ENCODE data around the gene FBXL13. TPM values are rescaled to one million over a fixed set of nuclear protein-coding genes. Genes with fewer than 3 reads are reported as not detected.

Gene FBXL13
- total RNA-seq, 2 donors from 2014 or later = 4.2 to 5.6 TPM

DNA sequence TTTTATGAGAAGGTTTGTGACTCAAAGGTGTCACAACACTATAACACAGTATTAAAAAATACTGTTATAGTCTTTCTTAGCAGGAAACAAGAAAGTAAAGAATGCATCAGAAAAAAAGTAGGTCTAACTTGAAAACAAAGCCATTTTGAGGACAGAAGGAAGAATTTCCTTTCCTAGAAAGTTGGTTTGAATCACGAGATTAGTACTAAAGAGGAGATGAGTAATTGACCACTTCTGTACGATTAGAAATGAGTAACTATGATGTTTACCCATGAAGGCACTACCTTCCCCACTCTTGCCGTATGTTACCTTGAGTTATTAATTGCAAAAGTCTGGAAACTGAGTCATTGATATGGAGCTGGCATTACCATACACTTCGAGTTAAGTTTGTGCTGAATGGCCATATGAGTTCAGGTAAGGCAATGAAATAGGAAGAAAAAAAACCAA is 260.5 kb downstream of the FBXL13 start:
- 81 to 84% methylated on average over 4 of the region's 4 CpGs for WGBS, 2 donors
- H3K4me1 ChIP-seq = peaks cover 28% of the 10 kb centered on the region
- intact Hi-C loops (cut with DNase I) = no loop called here
- H3K9me3 ChIP-seq = no peaks in the 10 kb centered on the region
- no peaks in the 10 kb centered on the region for H3K27me3 ChIP-seq
- no peak for TF ChIP-seq POLR2A (IDR thresholded peaks at IDR 0.05)
- TF ChIP-seq, protein P1, sequence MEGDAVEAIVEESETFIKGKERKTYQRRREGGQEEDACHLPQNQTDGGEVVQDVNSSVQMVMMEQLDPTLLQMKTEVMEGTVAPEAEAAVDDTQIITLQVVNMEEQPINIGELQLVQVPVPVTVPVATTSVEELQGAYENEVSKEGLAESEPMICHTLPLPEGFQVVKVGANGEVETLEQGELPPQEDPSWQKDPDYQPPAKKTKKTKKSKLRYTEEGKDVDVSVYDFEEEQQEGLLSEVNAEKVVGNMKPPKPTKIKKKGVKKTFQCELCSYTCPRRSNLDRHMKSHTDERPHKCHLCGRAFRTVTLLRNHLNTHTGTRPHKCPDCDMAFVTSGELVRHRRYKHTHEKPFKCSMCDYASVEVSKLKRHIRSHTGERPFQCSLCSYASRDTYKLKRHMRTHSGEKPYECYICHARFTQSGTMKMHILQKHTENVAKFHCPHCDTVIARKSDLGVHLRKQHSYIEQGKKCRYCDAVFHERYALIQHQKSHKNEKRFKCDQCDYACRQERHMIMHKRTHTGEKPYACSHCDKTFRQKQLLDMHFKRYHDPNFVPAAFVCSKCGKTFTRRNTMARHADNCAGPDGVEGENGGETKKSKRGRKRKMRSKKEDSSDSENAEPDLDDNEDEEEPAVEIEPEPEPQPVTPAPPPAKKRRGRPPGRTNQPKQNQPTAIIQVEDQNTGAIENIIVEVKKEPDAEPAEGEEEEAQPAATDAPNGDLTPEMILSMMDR (IDR thresholded peaks at IDR 0.05) = no peak
- no peak overlapping the region for H3K4me3 ChIP-seq
- no peak overlapping the region for H3K27ac ChIP-seq
- DNase-seq (no peak), ATAC-seq (no peak)
- no peaks in the 10 kb centered on the region for H3K36me3 ChIP-seq (replicated peaks in 1 of 2; ENCODE audit: insufficient read depth in 1 of 2, low read depth in 2 of 2)

DNA sequence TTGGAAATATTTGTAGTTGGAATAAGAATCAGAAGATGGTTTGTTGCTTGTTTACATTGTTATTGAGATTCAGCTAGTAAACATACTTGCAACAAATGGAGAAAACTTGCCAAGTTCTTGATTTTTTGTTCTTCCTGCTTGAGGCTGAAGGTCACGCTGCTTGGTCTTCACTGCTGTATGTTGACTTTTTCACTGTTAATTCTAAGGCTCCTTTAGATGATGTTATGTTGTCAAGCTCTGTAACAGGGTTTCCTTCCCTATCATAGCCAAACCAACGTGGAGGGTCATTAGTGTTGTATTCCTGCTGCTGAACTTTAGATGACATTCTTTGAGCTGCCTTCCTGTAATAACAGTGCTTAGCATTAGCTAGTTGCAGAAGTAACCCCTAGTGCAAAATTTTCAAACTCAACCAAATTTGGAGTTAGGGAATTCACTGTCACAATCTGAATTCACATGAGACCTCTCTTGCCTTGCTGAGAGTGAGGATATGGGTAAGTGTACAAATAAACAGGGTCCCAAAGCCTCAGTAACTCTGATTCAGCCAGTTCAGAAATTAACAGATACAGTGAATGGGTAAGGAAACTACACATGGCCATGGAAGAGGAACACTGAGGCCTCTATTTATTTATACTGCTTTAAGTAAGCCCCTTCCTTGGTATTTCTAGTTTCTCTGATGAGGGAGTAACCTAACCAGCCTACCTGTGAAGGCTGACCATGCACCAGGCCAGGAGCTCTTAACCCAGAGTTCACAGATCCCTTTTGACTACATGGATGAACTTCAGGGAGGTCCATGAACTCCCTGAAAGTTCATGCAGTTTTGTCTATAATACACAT is 261.2 kb downstream of the FBXL13 start:
- no peak for ATAC-seq
- no peaks in the 10 kb centered on the region for H3K27me3 ChIP-seq
- H3K9me3 ChIP-seq = no peaks in the 10 kb centered on the region
- H3K27ac ChIP-seq = no peak overlapping the region
- no peak for DNase-seq
- H3K4me1 ChIP-seq = peaks cover 27% of the 10 kb centered on the region
- TF ChIP-seq, protein P1 (IDR thresholded peaks at IDR 0.05) = no peak
- no peaks in the 10 kb centered on the region for H3K36me3 ChIP-seq (replicated peaks in 1 of 2; ENCODE audit: insufficient read depth in 1 of 2, low read depth in 2 of 2)
- no peak overlapping the region for H3K4me3 ChIP-seq
- intact Hi-C loops (cut with DNase I) = no loop called here
- 66 to 88% methylated on average over 2 of the region's 2 CpGs for WGBS, 2 donors

DNA sequence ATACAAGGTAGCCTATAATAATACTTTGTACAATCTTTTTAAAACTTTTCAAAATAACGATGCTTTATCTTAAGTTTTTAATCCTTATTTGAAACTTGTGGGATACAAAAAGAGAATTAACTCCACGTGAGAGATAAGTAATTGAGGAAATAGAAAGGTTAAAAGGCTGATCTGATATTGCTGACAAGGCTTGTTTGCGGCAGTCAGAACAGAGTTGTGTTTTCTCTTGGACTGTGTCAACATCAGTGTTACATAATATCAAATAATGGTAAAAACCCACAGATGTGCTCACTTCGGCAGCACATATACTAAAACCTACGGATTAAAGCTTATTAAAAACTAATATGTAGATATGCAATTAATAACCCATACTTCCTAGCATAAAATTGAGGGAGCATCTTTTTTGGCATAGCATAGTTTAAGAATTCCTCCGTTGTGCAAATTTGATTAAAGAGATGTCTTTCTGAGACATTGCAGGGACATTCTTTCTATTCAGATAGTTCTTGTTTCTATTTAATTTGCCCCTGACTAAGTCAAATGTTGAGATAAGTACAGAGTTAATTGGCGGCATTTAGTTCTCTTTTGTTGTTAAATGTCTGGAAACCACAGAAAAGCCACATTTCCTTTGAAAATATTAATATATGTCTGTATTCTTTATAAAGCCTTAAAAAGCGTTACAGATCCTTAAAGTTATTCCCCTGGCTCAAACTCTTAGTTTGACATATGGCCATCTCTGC is 262.5 kb downstream of the FBXL13 start:
- WGBS, 2 donors = 13 to 21% methylated on average over 8 of the region's 8 CpGs
- intact Hi-C loops (cut with DNase I) = no loop called here
- Histone ChIP-seq H3K9me3 (no peaks in the 10 kb centered on the region), H3K4me3 (no peak overlapping the region), H3K27me3 (no peaks in the 10 kb centered on the region), H3K27ac (peak overlapping the region in 2 of 4 donors; percentile 22 to 33), H3K4me1 (peaks cover 19% of the 10 kb centered on the region), H3K36me3 (replicated peaks in 1 of 2; ENCODE audit: insufficient read depth in 1 of 2, low read depth in 2 of 2) (no peaks in the 10 kb centered on the region)
- DNase-seq = peak; percentile 15 to 50 (median 33)
- no peak for TF ChIP-seq POLR2A (IDR thresholded peaks at IDR 0.05)
- TF ChIP-seq, protein P1 (IDR thresholded peaks at IDR 0.05) = no peak
- peak; percentile 90 for ATAC-seq

DNA sequence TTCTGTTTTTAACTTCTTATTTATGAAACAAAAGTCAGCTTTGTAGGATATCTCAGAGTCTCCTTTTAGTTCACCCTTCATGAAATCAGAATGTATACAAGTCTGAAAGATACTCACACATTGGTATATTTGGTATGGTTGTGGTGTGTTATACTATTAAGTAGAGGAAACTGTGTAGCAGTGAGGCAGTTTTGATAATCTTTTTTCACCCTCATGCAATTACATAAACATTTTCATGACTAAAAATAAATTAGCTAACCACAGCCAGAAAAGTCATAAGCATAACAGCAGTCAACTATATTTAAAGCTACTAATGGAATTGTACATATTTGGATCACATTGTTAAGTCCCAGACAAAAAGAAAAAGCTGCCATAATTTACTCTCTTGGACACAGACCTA is 263.7 kb downstream of the FBXL13 start:
- no peaks in the 10 kb centered on the region for H3K36me3 ChIP-seq (replicated peaks in 1 of 2; ENCODE audit: insufficient read depth in 1 of 2, low read depth in 2 of 2)
- DNase-seq (no peak), ATAC-seq (no peak)
- peaks cover 19% of the 10 kb centered on the region for H3K4me1 ChIP-seq
- no peaks in the 10 kb centered on the region for H3K9me3 ChIP-seq
- no peaks in the 10 kb centered on the region for H3K27me3 ChIP-seq
- H3K4me3 ChIP-seq = no peak overlapping the region
- intact Hi-C loops (cut with DNase I) = no loop called here
- TF ChIP-seq, protein P1 (IDR thresholded peaks at IDR 0.05) = no peak
- no peak for TF ChIP-seq POLR2A (IDR thresholded peaks at IDR 0.05)
- H3K27ac ChIP-seq = no peak overlapping the region
